SU-DHL-6 (cell line): Measurements from ENCODE around the gene ERC1.

Experiments used
- EZH2phosphoT487 ChIP-seq: fragments of 200-600 bp; sonication (generic), shearing (Covaris generic); conservative IDR thresholded peaks from 2 replicates; pipeline ENCODE4 v1.6.1; 2018; ENCODE audit warnings: mild to moderate bottlenecking, antibody characterized with exemption, low read length, moderate library complexity, mixed read lengths
- TF ChIP-seq, protein P1 (sequence below): fragments of 200-600 bp; sonication (generic); IDR thresholded peaks from one replicate; pipeline ENCODE4 v1.5.1; 2017; ENCODE audit warnings: antibody characterized with exemption, mild to moderate bottlenecking, low read length, moderate library complexity; ENCODE audit not compliant: insufficient read depth, poor library complexity, severe bottlenecking

DNA sequence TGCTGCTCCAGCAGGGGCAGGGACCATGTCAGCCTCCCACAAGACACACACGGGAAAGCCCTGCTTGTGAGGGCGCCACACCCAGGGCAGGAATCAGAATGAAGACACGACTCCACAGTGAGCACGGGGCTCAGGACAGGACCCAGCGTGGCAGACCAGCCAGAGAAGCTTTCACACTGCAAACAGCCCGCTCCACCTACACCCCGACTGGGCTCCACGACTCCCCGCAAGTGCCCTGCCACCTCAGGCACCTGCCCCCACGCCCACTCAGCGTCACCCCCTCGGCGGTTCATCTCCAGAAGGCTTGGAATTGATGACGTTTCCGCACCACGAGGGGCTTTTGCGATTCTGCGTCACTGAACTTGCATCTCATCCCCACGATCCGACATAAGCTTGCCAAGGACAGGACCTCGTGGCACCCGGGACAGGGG lies 512.3 kb downstream of the ERC1 start:
- TF ChIP-seq, protein P1, sequence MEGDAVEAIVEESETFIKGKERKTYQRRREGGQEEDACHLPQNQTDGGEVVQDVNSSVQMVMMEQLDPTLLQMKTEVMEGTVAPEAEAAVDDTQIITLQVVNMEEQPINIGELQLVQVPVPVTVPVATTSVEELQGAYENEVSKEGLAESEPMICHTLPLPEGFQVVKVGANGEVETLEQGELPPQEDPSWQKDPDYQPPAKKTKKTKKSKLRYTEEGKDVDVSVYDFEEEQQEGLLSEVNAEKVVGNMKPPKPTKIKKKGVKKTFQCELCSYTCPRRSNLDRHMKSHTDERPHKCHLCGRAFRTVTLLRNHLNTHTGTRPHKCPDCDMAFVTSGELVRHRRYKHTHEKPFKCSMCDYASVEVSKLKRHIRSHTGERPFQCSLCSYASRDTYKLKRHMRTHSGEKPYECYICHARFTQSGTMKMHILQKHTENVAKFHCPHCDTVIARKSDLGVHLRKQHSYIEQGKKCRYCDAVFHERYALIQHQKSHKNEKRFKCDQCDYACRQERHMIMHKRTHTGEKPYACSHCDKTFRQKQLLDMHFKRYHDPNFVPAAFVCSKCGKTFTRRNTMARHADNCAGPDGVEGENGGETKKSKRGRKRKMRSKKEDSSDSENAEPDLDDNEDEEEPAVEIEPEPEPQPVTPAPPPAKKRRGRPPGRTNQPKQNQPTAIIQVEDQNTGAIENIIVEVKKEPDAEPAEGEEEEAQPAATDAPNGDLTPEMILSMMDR = no peak
- TF ChIP-seq EZH2phosphoT487 = no peak
